ENCODE measurements around the gene MEGF8.

MEGF8 gene

GRCh38 chr19:42325308-42325895, at the start of gene MEGF8:
TSS of gene MEGF8 (plus strand) at chr19:42325635. CDS start at chr19:42326244, 609 bp downstream.
- DNase-seq (ENCODE audit: low read depth in 2 of 2), result peak; percentile 98

- no peak for DNase-seq (ENCODE audit: low read depth in 2 of 2)
Measured at GRCh38 chr19:42276284-42276683, 49.2 kb upstream of the MEGF8 start.

- DNase-seq (ENCODE audit: low read depth in 2 of 2), result no peak
Measured at GRCh38 chr19:42276821-42277220, 48.6 kb upstream of the MEGF8 start.

GRCh38 chr19:42277821-42278451, 47.5 kb upstream of the MEGF8 start:
- DNase-seq (ENCODE audit: low read depth in 2 of 2), result no peak

- DNase-seq (ENCODE audit: low read depth in 2 of 2), result no peak
Measured at GRCh38 chr19:42278452-42279154, 46.8 kb upstream of the MEGF8 start.

GRCh38 chr19:42279155-42279901, 46.1 kb upstream of the MEGF8 start:
- DNase-seq (ENCODE audit: low read depth in 2 of 2), result no peak

GRCh38 chr19:42279902-42280814, 45.3 kb upstream of the MEGF8 start:
- peak; percentile 81 to 82 for DNase-seq (ENCODE audit: low read depth in 2 of 2)

GRCh38 chr19:42280815-42281145, 44.7 kb upstream of the MEGF8 start:
- no peak for DNase-seq (ENCODE audit: low read depth in 2 of 2)

- no peak for DNase-seq (ENCODE audit: low read depth in 2 of 2)
Measured at GRCh38 chr19:42281146-42281826, 44.1 kb upstream of the MEGF8 start.

GRCh38 chr19:42281827-42282762, 43.3 kb upstream of the MEGF8 start:
- DNase-seq (ENCODE audit: low read depth in 2 of 2), result no peak

GRCh38 chr19:42282819-42283187, 42.6 kb upstream of the MEGF8 start:
- no peak for DNase-seq (ENCODE audit: low read depth in 2 of 2)

- DNase-seq (ENCODE audit: low read depth in 2 of 2), result peak; percentile 90 to 93
Measured at GRCh38 chr19:42283188-42284065, 42.0 kb upstream of the MEGF8 start.

- peak; percentile 66 to 67 for DNase-seq (ENCODE audit: low read depth in 2 of 2)
Measured at GRCh38 chr19:42284066-42284501, 41.4 kb upstream of the MEGF8 start.

GRCh38 chr19:42284591-42285341, 40.7 kb upstream of the MEGF8 start:
- no peak for DNase-seq (ENCODE audit: low read depth in 2 of 2)

GRCh38 chr19:42285541-42285941, 39.9 kb upstream of the MEGF8 start:
- DNase-seq (ENCODE audit: low read depth in 2 of 2), result no peak

- DNase-seq (ENCODE audit: low read depth in 2 of 2), result no peak
Measured at GRCh38 chr19:42285988-42286348, 39.5 kb upstream of the MEGF8 start.

GRCh38 chr19:42286349-42287016, 39.0 kb upstream of the MEGF8 start:
- DNase-seq (ENCODE audit: low read depth in 2 of 2), result no peak

All from fibroblast of skin of left quadriceps (primary cell).